GM19467 (cell line): ENCODE measurements around the gene IL15.

ENCODE experiments used
- ATAC-seq: cut with Tn5 transposase; IDR thresholded peaks from one replicate; pipeline ENCODE4 v1.9.1; 2021; ENCODE audit warnings: mild to moderate bottlenecking, moderate library complexity; ENCODE audit not compliant: unreplicated experiment

The IL15 gene

DNA sequence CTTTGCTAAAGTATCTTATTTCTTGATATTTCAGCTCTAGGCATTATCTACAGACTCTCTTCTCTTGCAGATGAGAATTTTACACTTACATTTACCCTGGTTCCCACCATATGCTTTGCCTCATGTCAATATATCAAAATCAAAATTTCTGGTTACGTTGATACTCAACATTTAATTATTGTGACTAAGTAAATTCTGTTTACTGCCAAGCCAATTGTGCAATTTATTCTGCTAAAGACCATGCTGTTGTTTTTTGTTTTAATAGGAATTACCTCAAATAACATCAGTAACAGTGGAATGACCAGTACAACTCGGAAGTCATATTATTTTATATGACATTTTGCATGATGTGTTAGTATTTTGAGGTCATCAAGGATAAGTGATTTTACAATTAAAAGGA lies 125.5 kb downstream of the IL15 start:
- no peak for ATAC-seq

DNA sequence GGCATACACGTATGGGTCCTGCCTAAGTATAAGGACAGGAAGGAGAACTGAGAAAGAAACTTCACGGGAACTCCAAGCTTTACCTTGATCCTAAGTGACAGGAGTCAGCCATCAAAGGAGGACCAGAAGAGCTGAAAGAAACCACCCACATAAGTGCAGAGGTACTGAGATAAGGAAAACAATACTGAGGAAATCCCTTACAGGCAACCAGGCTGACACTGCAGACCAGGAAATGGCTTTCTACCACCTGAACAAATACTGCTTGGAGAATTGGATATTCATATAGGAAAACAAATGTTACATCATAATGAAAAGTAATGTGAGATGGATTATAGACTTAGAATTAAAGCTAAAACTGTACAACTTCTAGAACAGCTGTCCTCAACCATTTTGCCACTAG lies 127.0 kb downstream of the IL15 start:
- no peak for ATAC-seq

DNA sequence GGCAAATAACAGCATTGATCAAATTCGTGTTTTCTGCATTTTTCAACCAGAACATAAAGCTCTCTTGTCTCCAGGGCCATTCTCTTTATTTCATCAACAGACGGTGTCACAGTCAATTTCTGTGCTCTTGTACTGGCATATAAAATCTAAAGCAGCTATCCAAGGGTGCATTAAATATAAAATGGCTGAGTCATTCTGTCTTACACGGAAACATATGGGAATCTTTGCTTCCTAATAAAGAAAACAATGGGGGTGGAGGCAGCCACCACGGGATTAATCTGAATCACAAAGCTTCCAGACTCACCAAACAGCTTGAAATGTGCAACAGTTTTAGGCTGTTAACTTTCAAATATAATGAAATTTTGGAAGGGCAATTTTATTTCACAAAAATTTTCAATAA lies 132.6 kb downstream of the IL15 start:
- ATAC-seq, result no peak

DNA sequence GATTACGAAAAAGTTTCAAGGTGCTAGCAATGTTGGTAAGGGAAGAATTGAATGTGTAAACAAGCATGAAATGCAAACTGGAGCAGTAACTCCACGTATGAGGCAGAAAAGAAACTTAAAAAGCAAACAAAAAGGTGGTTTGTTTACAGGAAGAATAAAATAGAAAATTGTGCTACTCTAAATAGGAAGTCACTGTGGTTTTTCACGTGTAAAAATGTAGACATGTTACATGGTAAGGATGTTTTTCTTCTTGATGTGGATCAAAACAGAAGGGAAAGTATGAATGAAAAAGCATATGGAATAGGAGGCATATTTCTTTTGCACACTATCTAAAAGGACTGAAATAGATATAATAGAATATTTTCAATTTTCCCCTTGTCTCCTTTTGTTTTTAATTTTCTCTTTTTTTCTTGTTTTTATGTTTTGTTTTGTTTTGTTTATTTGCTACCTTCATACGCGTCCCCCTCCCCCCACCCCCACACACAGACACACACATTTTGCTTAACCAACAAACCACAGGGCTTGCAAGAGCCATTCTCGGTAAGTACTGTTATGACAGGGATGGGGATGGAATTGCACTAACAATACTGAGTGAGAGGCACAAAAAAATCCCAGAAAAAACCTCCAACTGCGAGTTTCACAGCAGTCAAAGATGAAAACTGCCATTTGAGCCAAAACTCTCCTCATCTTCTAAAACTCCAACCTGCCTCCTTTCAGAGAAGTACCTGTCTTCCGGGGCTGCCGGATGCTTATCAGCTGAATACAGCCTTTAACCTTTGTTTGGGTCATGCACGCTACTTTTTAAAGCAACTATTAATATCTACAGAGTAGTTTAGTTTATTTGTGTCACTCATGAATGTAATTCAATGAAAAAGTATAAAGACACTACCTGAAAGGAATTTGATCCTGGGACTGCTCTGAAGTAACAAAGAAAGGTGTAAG lies 135.8 kb downstream of the IL15 start:
- ATAC-seq, result no peak

DNA sequence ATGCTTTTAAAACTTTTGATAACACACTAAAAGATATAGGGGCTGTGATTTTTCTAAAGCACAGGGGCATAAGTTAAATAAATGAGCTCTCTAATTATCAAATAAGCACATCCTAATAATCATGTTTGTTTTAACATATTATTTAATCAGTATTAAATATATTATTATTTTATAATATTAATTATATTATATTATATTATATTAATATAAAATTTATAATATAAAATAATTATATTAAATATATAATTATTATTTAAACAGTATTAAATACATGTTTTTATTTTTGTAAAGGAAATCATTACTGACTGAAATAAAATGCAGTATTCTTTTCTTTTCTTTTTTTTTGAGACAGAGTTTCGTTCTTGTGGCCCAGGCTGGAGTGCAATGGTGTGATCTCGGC lies 136.5 kb downstream of the IL15 start:
- ATAC-seq, result no peak

DNA sequence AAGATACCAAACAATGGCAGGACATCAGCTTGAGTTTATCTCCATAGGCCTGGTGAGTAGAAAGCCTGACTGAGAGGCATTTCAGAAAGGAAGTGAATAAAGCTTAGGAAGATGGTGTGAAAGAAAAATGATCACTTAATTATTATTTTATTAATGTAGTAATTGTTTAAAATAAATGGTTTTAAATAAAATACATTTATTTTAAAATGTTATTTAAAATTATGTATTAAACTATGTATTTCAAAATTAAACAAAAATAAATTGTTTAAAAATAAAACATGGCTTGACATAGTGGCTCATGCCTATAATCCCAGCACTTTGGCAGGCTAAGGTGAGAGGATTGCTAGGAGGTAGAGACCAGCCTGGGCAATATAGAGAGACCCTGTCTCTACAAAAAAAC lies 145.8 kb downstream of the IL15 start:
- no peak for ATAC-seq
